ENCODE measurements around the gene CTIF.
"Not testable (repeated sequence)": the region's sequence is repeated elsewhere in the genome, so short reads cannot be mapped to it uniquely, and the experiment has no call there.

The CTIF gene

DNA sequence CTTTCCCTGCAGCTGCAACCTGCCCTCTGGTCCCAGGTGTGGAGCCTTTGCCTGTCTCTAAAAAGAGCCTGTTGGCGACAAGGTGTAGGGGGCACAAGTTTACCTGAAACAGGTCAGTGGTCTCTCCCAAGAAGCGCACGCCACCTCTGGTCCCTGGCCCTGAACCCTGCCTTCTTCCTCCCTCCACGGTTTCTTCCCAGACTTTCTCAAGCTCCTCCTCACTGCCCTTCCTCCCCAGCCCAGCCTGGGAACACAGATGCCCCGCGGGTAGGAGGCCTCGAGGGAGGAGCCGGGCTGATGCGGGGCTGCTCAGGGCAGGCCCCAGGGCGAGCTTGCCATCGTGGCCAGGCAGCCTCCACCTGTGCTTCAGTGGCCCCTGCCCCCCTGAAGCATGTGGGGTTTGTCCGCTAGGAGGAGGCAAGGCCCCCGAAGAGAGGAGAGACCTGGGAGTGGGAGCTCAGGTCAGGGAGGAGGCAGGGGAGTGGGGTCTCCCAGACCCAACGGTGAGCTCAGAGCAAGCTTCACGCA lies 322.4 kb downstream of the CTIF start:
- no peak for DNase-seq

DNA sequence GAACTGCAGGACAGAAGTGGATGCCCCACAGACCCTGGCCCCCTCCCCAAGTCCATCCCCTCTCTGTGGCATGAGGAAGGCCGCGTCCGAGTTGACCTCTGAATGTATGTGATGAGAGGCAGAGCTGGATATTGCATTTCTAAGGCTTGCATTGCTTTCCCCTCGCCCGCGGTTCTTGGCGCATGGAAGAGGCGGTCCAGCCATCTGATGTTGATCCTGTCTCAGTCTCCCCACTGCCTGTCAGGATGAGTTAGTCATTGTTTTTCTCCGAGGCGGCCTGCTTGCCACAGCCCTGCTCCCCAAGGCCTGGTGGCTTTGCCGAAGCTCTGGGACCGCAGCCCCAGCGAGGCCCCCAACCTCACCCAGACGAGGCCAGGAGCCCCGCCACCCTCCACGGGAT lies 323.3 kb downstream of the CTIF start:
- DNase-seq = no peak

DNA sequence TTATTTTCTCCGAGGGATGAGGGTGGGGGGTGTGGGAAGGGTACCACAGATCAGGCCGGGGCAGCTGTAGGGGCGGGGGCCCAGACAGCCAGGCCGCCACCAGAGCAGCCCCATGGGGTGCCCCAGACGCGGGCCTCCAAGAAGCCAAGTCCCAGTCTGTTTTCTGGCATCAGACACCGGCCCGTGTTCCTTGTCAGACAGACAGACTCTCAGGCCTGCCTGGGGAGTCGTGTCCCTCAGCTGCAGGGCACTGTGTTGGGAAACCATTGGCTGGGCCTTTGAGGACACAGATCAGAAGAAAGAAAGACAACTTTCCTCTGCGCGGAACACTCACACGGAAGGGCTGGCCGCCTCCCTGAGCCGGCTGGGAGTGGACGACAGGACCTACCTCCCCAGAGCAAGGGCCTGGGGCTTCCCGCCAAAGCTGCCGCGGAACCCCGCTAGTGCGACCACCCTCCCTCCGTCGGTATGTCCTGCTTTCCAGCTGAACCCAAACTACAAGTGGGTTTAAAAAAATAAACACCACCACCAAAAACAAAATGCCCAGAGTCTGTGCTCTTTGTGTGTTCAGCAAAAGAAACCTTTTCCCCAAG lies 323.9 kb downstream of the CTIF start:
- DNase-seq = no peak

DNA sequence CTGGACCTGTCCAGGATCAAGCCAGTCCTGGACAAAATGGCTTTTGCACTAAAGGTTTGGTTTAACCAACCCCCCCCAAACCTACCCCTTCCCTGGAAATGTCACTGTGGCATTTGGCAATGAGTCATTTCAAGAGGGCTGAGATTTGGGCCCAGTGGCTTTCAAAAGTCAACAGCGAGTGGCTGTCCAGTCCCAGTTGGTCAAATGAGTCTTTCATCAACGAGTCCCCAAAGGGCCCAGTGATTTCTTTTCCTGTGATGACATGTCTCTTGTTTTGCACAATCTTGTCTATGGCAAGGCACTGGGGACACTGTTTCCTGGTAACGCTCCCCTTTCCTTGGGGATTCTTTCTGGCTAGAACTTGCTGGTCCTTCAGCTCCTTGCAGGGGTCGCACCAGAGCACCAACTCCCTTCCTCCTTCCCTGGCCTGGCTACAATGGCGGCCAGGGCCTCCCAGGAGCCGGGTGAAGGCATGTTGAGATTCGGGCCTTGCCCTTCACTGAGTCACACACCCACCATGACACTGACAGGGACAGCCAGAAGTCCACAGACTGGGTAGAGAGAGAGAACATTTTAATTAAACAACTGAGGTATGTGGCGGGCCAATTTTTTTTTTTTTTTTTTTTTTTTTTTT lies 324.7 kb downstream of the CTIF start:
- no peak for DNase-seq

DNA sequence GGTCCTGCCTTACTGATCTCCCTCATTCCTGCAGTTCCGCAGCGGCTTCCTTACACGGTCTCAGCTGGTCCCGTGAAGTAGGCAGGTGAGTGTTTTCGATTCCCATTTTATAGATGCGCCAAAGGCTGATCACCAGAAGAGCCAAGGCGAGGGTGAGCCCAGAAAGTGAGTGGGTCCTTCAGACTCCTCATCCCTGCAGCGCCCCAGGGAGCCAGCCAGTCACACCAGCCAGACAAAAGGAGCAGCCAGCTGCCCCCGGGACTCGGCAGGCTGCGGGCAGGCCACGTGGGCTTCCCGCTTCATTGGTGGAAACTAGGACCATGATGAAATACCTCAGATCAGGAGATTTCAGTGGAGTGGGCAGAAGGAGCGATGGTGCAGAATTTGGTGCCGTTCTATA lies 326.0 kb downstream of the CTIF start:
- no peak for DNase-seq

DNA sequence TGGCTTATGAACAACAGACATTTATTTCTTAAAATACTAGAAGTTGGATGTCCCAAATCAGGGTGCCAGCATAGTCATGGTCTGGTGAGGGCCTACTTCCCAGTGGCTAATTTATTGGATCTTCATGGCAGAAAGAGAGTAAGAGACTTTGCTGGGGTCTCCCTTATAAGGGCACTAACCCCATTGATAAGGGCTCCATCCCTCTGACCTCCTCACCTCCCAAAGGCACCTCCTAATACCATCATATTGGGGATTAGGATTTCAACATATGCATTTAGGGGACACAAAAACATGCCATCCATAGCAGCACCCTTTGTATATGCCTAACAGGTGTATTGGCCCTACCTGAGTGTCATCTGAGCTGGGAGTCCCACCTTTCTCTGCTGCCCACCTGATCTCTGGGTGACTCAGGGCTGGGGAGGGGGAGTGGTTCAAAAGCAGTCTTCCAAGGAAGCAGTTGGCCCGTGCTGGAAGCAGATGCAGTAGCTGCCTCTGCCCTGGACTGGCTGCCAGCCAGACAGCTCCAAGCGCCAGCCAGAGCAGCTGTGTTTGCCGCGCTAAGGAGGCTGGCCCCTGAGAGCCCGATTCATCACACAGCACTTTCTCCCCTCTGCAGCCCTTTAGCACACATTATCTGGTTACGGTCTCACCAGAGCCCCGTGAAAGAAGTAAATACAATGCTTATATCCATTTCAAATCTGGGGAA lies 327.4 kb downstream of the CTIF start:
- no peak for DNase-seq

DNA sequence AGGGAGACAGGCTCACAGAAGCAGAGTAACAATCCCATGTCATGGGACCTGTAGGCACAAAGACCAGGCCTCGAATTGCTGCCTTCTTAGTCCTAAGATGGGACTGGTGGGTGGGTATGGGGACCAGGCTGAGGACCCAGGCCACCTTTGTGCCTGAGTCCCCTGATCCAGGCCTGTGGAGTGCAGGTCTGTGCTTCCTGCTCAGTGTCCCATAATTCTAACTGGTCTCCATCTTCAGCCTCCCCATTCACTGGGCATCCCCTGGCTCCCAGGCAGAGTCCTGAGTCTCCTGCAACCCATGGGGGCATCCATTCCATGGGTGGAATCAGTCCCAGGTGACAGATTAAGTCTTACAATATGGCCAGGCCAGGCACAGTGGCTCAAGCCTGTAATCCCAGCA lies 328.0 kb downstream of the CTIF start:
- no peak for DNase-seq

DNA sequence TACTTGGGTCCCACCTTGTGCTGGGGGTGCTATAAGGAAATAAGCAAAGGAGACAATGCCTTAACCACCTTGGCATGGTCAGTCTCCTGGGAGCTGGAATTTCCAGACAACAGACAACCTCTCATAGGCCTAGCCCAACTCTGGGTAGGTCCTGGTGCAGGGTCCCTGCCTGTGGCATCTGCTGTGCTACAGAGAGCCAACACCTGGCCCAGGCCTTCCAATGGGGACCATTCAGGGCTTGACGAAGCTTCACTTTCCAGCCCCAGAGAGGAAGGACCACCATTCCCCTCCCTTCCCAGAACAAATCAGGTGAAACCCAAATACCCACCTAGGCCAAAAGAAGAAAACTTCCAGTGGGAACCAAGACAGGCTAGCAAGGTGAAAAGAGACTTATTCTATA lies 329.1 kb downstream of the CTIF start:
- DNase-seq = no peak

DNA sequence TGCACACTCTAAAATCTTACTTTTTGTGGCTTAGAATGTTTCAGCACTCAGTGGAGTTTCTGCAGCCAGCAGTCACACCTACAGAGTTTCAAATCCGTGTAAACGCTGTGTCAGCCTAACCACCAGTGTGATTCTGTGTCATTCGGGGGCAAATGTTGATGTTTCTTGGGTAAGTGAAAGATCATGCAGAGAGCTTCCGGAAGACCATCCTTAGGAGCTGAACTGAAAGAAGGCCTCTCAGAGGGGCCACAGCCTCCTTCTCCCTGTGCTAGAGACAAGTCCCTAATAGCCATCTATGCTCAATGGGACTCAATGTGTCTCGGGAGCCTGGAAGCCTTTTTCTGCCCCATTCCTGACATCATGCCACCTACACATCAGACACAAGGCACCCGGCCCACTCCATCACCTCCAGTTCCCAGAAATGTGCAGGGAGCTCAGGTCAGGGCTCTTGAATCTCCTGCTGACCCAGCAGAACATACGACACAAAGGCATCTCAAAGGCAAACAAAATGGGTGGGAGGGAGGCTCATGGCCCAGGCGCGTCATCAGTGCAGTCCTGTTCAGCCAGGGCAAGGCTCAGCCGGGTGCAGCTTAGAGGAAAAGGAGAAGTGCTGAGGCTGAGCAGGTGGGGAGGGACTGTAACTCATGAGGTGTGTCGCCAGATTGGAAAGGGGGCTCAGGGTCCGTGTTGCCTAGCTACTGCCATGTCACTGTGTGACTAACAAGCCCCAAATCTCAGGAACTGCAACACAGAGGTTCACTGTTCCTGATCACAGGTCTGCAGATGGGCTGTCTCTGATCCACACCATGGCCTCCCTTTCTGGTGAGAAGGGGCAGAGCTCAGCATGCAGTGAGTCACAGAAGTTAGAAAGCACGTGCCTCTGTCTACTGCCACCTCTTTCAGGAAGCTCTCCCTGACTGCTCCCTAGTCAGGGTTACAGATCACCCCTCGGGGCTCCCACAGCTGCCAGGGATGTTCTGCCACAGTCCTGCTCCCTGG lies 329.9 kb downstream of the CTIF start:
- DNase-seq = no peak

DNA sequence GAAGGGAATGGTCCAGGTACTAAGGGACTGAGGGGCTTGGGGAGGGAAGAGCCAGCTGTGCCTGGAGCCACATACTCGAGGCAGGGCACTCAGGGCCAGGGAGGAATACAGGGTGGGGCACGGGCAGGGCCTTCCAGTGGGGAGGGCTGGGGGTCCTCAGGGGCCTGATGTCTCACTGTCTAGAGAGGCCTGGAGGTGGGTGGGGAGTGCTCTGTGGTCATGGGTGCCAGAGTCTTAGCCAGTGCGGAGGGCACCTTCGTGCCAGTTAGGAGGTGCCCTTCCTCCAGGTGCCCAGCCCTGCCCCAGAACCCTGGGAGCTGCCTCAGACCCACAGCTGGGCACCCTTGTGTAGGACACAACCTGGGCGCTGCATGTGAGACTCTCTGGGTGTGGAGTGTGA lies 330.8 kb downstream of the CTIF start:
- no peak for DNase-seq

DNA sequence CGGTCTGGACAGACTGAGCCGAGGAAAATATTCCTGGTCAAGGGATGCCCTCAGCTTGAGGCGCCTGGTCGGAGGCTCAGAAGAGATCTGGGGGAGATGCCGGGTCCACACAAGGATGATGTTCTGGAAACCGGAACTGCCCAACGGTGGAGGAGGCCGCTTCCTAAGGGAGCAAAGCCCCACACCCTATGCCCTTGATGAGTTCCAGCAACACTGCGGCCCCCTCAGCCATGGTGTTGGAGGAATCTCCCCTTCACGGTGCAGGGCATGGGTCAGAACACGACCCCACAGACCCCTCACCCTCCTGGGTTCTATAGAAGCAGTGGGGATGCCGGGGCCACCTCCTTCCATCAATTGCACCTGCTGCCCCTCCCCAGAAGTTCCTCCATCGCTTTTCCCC lies 332.1 kb downstream of the CTIF start:
- not testable (repeated sequence) for DNase-seq

DNA sequence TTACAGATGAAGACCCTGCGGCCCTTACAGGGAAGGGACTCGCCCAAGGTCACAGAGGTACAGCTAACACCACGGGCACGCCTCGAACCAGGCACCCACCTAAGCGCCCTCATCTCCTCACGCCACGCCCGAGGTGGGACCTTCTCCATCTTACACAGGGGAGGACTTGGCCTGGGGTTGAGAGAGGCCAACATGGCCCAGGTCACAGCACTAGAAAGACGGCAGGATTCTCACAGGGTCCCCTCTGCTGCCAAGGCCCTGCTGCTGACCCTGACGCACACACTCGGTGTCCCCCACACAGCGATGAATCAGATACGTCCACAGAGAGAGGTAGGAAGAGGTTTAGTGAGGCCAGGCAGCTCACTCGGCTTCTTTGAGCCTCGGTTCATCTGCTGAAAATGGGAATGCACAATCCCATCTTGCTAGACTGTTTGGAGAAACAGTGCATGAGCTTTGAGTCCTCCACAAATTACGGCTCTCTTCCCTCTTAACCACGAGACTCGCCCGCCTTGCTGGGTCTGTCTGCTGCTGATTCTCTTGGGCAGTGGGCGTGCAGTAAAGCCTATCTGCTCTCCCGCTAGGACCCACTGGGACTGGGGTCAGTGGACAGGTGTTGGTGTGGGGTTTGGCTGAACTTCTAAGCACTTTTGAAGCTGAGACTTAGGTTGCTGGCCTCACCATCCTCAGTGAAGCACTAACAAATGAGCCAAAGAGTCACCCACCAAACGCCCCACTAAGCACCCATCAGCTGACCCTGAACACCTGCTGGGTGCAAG lies 332.7 kb downstream of the CTIF start:
- DNase-seq = no peak

DNA sequence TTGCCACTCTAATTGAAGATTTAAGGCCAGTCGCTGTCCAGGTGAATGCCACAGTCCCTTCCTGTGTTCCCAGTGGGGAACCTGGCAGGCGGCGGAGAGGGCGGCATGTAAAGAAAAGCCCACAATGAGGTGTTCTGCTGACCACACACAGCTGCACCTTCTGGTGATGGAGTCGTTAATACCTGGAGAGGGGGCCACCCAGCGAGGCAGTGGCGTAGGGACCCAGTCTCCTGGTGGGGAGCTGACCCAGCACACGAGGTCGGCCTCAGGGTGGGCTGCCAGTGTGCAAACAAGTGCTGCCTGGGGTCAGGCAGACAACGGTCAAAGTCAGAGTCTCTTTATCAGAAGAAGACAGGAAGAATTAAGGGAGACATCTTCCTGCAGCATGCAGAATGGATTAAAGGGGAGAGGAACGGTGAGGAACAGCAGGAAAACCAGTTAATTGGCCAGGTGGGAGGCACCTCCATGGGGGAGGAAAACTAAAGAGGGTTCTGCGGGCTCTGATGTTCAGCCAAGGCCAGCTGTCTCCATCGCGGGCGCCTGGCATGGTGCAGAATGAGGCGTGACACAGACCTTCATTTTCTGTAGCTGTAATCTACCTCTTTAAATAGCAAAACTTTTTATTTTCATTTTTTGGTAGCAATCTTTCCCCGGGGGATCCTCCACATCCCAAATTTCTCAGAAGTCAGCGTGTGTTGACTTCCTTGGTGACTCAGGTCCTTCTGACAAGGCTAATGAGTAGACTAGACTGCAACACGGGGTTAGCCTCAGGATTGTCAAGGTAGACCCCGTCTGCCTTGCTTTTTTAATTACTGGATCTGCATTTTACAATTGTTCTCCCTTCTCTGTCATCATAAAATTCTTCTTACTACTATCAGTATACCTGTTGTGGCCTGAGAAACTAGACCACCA lies 333.7 kb downstream of the CTIF start:
- no peak for DNase-seq

DNA sequence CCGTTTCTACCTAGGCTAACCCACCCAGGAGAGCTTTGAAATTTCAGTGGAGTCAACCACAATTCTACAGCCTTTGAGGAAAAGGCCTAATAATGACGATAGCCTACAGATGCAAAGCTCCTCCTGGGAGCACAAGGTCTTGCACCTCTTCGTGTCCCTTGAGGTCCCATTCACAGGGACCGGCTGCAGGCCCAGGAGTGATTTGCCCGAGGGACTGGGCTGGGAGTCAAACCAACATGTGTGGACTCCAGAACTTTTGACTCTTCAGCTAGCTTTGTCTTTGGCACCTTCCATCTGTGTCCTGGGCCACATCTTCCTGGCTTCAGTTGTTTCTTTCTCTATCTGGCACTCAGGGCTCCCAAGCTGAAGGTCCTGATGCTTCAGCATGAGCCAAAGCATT lies 335.4 kb downstream of the CTIF start:
- no peak for DNase-seq

DNA sequence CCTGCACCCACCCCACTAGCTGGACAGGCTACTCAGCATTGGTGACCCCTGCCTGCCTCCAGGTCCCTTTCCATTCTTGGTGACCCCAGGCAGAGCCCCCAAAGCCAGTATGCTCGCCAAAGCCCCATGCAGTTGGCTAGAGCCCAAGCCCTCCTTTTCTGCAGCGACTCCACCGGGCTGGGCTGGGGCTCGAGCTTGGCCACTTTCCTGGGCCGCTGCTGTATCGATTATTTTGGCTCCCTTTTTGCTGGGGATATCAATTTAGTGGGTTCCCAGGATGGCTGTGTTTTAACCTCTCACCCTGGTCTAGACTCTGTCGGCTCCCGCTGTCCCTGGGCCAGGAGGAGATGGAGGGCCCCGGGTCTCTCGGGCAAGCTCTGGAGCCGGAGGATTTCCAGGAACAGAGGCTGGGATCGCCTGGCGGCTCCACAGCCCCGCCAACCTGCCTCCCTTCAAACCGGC lies 335.9 kb downstream of the CTIF start:
- DNase-seq = no peak

DNA sequence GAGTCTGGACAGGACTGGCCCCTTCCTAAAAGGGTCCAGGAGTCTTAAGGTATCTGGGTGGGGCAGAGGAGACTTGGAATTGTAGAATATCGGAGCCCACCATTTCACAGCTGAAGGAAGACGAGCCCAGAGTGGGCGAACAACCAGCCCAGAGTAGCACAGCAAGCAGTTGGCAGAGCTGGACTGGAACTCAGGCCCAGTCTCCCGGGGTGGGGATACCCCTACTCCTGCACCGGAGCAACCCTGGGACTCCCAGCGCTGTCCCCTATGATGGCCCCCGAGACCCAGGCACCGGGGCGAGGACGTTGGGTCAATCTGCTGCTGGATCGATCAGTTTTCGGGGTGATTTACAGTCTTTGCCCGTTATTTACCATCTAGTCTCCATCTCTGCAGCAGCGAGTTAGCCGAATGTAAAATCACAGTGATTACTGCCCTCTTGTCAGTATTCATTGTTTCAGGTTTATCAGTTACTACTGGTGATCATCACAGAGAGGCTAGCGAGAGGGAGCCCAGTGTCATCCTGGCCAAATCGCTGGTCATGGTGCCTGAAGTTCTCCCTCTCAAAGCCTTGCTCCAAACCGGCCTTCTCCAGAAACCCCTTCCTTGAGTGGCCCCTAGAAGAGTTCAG lies 336.6 kb downstream of the CTIF start:
- DNase-seq = no peak

DNA sequence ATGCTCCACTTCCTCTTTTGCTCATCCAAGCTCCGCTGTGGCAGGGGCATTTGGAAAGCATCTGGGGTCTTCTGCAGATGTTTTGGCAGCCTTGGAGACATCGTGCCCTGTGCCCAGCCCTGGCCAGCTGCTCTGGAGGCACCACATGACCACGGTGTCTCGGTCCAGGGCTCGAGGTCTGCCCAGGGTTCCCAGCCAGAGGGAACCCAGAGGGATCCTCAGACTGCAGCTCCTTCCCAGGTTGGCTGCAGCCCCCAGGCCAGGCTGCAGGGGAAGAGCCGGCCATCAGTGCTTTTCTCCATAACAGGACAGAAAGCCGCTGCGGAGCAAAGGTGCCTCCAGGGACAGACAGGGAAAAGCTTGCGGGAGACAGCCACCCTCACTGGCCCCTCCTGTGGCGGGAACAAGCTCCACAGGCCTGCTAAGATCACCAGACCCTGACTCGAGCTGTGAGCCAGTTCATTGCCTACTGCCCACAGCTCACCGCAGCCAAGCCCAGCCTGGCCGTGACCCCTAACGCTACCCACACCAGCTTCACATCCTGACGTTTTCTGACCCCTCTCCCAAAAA lies 337.2 kb downstream of the CTIF start:
- no peak for DNase-seq

DNA sequence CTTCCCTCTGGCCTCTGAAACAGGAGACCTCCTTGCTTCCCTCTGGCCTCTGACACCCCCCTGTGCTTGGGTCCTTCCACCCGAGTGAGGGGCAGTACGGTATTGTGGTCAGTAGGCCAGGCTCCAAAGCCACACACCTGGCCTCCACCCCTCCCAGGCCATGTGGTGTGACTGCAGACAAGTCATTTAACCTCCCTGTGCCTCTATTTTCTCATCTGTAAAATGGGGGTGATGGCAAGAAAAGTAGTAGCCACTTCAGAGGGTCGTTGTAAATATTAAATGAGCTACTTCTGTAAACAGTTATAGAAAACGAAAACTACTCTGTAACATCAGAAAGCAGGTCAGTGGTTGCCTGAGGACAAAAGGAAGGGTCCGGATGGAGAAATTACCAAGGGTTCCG lies 337.8 kb downstream of the CTIF start:
- DNase-seq = no peak

DNA sequence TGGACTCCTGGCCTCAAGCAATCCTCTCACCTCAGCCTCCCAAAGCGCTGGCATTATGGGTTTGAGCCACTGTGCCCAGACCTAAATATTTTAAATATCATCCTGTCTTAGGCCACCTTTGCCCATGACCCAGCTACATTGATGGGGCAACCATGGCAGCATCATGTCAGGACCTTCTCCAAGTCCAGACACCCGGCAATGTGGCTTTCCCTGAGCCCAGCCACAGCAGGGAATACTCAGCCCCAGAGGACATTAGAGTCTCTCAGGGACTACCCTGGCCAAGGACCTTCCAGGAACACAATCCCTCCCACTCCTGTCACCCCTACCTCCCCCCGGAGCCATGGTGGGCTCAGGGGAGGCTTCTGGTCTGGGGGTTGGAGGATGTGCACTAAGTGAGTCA lies 339.1 kb downstream of the CTIF start:
- DNase-seq = no peak

DNA sequence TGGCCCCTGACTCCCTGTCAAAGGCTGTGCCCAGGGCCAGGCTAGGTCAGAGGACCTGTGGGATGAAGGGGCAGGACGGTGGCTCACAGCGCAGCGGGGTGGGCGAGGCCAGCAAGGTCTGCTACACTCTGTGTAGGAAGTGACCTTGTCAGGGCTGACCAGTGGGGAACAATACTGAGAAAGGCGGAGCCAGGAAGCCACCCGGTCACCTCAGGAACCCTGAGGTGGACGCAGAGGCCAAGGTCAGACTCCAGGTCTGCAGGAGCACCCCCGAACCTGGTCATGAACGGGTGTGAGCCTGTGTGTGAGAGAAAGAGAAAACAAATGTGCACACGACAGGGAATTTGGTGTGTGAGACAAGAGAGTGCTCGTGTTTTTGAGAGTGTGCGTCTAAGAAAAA lies 339.6 kb downstream of the CTIF start:
- no peak for DNase-seq

Measured in KG1 (cell line).